GM12873 (cell line): ENCODE measurements around the gene B3GNT5.

Experiments
- TF ChIP-seq, protein P1 (sequence below): IDR thresholded peaks from 2 replicates; pipeline ENCODE4 v1.5.1; 2012; ENCODE audit warnings: low read depth, mild to moderate bottlenecking, moderate library complexity, low read length, control low read depth; ENCODE audit not compliant: insufficient read depth; ENCODE audit errors: missing control alignments

The B3GNT5 gene

GRCh38 chr3:183253528-183254486 is 754 bp downstream of the B3GNT5 start:
- TF ChIP-seq, protein P1, sequence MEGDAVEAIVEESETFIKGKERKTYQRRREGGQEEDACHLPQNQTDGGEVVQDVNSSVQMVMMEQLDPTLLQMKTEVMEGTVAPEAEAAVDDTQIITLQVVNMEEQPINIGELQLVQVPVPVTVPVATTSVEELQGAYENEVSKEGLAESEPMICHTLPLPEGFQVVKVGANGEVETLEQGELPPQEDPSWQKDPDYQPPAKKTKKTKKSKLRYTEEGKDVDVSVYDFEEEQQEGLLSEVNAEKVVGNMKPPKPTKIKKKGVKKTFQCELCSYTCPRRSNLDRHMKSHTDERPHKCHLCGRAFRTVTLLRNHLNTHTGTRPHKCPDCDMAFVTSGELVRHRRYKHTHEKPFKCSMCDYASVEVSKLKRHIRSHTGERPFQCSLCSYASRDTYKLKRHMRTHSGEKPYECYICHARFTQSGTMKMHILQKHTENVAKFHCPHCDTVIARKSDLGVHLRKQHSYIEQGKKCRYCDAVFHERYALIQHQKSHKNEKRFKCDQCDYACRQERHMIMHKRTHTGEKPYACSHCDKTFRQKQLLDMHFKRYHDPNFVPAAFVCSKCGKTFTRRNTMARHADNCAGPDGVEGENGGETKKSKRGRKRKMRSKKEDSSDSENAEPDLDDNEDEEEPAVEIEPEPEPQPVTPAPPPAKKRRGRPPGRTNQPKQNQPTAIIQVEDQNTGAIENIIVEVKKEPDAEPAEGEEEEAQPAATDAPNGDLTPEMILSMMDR = no peak

DNA sequence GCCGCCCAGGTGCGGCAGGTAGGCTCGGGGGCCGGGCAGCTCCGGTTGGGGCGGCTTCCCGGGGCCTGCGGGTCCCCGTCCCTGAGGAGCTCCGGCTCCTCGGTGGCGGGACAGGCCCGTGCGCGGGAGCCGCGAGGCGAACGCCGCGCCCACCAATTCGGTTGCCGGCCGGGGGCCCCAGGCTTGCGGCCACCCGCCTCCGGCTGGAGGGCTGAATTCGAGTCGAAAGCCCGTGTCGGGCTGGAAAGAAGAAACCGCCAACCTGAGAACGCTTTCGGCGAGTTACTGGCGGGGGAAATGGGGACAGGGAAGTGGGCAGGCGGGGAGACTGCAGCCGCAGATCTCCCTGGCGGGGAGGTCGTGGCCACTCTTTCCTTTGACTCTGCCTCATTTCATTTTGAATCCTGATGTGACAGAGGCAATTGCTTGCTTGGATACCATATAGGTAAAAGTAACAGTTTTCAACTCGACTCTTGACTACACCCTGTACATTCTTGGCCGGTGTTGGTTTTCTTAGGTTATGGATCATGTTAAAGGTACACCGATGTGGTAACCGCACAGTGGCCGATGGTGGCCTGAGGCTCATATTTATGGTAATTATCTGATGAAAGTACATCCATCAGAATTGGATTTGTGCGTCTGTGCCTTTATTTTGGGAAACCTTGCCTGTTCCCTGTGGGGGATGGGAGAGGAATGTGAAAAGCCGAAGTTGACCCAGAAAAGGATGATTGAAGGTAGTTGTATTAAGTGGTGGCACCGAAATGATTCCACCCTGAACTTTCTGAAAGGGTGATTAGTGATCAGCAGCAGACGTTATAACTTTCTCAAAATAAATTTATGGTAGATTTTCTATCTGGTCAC is 1.7 kb downstream of the B3GNT5 start:
- TF ChIP-seq, protein P1 = no peak

GRCh38 chr3:183255348-183255730 is 2.3 kb downstream of the B3GNT5 start:
- TF ChIP-seq, protein P1 = no peak

DNA sequence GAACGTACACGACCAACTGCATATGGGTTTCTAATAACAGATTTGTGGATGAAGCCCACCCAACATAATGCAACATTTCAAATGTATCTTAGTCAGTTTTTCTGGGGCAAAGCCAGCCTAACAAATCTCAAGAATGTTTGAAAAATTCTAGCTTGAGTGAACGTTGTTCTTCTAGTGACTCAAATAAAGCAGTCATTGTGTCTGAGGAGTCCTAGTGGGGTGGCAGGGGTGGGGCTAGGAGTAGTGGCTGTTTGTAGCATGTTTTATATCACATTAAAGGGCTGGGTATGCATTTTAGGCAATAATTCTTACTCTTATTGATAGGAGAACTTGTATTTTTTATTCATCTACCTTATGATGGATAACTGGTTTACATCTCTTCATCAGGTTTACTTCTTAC is 6.0 kb downstream of the B3GNT5 start:
- TF ChIP-seq, protein P1 = no peak

DNA sequence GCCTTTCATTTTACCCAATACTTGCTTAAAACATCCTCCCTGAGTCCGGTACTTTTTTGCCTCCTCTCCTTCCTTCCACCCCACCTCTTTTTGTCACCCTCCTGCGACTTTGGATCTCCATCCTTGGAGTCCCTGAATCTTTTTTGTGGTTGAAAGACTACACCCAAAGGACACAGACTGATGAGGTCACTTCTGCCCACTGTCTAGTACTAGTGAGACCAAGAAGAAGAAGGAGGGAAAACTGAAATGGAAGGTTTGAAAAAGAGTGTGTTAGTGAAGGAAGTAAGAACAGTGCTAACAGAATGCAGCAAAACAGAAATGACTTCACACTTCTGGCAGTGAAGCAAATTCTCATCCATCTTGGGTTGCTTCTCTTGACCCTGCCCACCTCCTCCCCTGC is 6.6 kb downstream of the B3GNT5 start:
- TF ChIP-seq, protein P1 = no peak

- TF ChIP-seq, protein P1 = no peak
These were observed 7.3 kb downstream of the B3GNT5 start for GRCh38 chr3:183260167-183260904.
